Stimulated activated CD4-positive, alpha-beta T cell treated with anti-CD3 and anti-CD28 coated beads, Interleukin-4, amount 100 ng/mL, for 4 hours (primary cell): ENCODE measurements around the gene IMP4.
"Not testable (repeated sequence)": the region's sequence is repeated elsewhere in the genome, so short reads cannot be mapped to it uniquely, and the experiment has no call there.

ENCODE experiments used
- DNase-seq, 2 experiments: peaks; one replicate each; pipeline ENCODE4 v3.0.0-alpha.2; 2020

IMP4 gene, protein sequence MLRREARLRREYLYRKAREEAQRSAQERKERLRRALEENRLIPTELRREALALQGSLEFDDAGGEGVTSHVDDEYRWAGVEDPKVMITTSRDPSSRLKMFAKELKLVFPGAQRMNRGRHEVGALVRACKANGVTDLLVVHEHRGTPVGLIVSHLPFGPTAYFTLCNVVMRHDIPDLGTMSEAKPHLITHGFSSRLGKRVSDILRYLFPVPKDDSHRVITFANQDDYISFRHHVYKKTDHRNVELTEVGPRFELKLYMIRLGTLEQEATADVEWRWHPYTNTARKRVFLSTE

GRCh38 chr2:130342533-130343275 is at the start of gene IMP4:
Gene IMP4, plus strand, starts transcription at chr2:130342897. Its CDS starts 36 bp downstream, at chr2:130342933.
- peak; percentile 84 to 96 for DNase-seq

DNA sequence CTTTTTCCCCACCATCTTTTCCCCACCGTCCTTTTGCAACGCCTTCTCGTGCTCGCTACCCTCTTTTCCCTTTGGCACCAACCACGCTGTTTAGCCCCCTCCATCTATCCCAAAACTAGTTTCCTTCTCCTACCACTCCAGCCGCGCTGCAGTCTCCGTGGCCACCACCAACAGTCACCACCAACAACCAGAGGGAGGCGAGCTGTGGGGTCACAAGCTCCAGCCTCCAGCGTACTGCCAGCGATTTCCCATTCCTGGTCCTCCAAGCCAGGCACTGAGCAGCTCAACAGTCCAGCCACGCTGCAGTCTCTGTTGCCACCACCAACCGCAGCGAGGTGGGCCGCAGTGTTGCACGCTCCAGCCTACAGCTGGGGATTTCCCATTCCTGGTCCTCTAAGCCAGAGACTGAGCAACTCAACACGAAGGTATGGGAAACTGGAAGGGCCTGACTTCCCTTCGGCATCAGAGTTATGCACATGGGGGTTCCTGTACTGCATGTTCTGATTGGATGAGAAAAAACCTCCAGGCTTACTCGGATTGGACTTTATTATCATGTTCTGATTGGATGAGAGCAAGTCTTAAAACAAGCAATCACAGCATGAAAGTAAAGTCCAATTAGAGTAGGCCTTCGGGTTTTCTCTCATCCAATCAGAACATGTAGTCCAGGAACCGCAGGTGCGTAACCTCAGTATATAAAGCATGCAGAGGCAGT is 42.3 kb upstream of the IMP4 start:
- DNase-seq: no peak

DNA sequence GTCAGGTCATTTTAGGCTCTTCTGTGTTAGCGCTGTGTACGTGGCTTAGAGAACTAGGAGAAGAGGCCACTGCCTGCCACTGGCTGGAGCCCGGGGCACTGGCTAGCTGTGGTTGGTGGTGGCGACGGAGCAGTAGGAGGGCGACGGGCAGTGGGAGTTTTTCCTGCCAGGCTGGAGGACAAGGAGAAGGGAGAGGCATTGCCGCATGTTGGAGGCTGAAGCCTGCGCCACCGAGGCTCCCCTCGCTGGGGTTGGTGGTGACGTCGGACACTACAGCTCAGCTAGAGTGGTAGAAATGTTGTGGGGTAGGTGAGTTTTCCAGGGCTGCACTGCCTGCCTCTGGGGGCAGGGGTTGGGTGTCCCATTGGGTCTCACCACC is 41.7 kb upstream of the IMP4 start:
- no peak for DNase-seq

DNA sequence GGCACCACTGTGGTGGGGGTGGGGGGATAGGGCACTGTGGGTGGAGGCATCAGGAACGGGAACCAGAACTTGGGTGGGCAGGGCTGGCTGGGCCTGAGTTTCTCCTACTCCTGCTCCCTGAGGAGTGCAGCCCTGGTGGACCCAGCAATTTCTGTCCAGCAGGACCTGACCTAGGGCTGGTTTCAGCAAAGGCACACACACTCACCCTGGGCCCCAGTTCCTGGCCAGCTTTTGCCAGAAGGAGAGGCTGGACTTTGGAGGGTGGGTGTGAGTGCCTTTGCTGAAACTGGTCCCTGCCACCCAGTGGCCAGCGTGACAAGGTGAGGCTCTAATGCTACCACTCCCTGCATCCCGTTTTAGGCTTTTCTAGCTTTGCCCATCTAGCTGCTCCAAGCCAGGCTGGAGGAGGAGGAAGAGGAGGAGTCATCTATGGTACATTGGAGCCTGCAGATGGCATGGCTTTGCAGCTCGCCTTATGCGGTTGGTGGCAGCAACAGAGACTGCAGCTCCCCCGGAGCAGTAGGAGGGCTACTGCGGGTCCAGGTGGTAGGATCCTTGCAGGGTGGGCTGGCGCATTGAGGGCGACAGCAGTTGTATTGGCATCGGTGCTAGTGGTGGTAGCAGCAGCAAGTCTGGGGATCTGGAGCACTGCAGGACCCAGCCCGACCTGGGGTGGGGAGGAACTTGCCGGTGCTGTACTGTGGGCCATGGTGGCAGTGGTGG is 40.4 kb upstream of the IMP4 start:
- no peak for DNase-seq

GRCh38 chr2:130303169-130303568 is 39.5 kb upstream of the IMP4 start:
- no peak for DNase-seq

DNA sequence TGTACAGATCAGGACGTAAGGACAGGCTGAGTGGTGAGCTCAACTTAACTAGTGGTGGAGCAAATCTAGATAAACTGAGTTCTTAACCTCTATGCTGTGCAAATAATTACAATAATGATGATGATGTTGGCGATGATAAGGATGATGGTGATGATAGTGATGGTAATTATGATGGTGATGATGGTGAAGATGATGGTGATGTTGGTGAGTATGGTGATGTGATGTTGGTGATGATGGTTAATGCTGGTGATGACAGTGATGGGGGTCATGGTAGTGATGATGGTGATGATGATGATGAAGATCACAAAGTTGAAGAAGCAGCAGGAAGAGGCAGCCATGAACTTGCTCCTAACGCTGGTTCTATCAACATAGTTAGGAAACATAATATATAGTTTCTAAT is 38.0 kb upstream of the IMP4 start:
- DNase-seq: no peak

DNA sequence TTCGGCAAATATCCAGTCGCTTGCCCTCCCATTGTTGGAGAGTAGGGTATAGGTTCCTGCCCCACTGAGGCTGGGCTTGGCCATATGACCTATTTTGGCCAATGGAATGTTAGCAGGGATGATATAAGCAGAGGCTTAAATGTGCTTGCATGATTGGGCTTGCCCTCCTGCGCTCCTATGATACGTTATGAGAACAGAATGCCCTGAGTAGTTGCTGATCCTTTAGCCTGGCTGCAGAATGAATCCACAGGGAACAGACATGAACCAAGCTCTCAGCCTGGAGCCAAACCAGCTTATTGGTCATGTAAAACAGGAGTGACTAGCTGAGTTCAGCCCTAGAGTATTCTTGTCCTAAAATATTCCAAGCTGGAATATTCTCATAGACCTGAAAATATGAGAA is 34.8 kb upstream of the IMP4 start:
- no peak for DNase-seq

DNA sequence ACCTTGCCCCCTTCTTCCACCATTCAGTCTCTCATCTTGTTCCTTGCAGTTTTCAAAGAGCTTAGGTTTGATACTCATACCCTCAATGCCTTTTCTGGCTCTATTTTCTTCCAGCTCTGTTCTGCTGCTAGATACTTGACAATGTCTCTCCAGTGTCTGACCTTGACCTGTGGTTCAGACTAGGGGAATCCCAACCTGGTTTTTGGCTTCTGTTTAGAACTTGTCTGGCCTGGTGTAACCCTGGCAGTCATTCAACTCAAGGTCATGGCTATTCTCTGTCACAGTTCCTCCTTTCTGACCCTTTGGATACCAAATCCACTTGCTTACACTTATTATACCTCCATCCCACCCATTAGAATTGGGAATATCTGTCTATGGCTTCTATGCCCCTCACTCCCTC is 31.8 kb upstream of the IMP4 start:
- no peak for DNase-seq

GRCh38 chr2:130313812-130314334 is 28.8 kb upstream of the IMP4 start:
- no peak for DNase-seq

DNA sequence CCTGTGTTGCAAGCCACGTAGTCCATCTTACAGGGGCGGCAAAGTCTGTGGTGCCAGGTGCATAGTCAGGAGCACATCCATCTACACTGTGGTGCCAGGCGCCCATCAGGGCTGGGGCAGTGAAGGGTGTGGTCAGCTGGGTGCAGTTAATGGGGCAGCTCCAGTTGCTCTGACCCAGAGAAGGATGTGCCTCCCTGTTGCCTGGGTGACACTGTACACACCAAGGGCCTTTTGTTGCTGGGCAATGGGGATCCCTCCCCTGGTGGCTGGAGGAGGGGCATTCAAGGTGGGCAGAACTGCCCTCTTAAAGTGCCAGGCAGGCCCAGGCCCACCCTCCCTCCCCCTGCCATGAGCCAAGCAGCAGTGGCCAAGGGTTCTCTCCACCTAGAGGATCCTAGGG is 28.3 kb upstream of the IMP4 start:
- no peak for DNase-seq

DNA sequence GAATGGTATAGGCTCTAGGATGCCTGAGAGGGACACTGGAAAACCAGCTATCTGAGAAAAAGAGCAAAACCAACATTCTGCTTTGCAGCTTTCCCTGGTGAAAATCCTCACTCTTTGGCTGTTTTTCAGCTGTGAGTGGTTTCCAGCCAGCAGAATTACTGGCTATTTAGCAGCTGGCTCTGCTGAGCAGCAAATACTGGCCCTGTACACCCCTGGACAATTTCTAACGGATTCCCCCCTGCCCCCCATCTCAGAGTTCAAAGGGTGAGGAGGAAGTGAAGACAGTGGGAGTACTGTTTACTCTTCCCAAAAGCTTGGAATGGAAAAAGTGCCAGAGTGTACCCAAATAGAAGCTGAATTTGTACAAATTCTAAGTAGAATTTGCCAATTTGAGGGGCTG is 26.1 kb upstream of the IMP4 start:
- no peak for DNase-seq

DNA sequence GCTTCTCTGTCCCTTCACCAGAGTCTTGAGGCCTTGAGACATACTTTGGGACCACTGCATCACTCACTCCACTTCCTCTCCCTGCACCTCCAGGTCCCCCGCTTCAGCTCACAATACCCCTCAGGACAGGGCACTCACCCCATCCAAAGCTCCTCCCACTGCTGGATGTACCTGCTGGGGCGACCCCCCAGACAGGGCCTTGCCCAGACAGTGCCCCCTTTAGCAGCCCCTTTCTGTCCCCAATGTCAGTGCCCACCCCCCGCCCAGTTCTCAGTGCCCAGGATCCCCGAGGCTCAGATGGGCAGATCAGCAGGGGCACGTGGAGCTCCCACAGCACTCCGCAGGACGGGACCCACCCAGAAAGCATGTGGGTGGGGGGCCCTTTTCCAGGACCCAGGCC is 23.8 kb upstream of the IMP4 start:
- no peak for DNase-seq

DNA sequence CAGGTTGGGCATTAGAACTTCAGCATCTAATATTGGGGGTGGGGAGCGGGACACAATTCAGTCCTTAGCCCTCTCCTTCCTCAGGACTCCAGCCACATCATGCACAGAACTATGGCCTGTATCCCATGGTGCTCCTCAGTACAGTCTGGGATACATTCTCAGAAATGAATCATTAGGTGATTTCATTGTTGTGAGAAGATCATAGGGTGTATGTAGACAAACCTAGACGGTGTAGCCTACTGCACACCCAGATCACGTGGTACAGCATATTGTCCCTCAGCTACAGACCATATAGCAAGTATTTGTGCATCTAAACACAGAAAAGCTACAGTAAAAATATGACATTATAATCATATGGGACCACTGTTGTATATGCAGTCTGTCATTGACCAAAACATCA is 23.2 kb upstream of the IMP4 start:
- no peak for DNase-seq

GRCh38 chr2:130327703-130328527 is 14.8 kb upstream of the IMP4 start:
- no peak for DNase-seq

DNA sequence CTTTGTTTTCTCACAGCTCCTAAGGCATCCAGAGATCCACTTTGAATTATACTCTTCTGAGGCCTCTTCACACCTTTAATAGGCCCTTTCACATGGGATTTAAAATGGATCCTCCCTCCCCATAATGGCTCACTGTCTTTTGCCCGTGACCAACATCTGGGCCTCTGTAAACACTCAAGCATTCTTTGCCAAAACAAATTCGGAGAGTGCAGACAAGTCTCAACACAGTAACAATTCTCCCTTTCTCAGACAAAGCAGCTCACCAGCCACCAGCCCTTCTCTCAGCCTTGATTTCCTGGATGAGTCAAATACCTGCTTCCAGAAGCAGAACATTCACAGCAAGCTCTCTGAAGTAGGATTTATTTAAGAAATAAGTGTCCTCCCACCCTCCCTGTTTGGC is 14.0 kb upstream of the IMP4 start:
- DNase-seq: no peak

GRCh38 chr2:130332271-130333073 is 10.2 kb upstream of the IMP4 start:
- DNase-seq: peak; percentile 57 to 65

DNA sequence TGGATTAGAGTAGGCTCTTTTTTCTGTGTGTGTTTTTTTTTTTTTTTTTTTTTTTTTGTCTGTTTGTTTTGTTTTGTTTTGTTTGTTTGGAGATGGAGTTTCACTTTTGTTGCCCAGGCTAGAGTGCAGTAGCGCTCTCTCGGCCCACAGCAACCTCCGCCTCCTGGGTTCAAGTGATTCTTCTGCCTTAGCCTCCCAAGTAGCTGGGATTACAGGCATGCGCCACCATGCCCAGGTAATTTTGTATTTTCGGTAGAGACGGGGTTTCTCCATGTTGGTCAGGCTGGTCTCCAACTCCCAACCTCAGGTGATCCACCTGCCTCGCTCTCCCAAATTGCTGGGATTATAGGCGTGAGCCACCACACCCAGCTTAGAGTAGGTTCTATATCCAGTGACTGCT is 9.4 kb upstream of the IMP4 start:
- not testable (repeated sequence) for DNase-seq

DNA sequence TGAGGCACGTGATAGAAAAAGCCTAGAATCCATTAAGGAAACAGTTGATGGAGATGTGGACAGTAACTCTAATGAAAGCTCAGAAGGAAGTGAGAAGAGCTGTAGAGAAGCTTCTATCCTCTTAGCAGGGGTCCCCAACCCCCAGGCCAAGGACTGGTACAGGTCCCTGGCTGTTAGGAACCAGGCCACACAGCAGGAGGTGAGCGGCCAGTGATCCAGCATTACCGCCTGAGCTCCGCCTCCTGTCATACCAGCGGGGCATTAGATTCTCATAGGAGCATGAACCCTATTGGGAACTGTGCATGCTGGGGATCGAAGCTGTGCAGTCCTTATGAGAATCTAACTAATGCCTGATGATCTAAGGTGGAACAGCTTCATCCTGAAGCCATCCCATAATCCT is 8.7 kb upstream of the IMP4 start:
- DNase-seq: no peak

DNA sequence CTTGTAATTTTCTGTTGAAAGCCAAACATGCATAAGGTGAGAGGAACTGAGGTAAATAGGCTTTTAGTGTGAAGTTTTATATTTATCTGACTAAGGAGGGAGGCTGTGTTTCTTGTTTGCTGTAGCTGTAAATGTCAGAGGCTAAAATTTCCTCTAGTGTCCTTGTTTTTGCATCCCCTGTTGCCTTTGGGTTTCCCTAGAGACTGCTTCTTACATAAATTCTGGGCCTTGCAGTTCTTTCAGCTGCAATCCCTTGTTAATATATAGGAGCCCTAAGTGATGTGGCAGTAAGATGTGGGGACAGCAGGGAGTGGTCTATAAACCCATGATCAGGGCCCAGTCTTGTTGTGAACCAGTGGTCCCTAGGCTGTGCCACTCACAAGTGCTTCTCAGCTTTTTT is 7.5 kb upstream of the IMP4 start:
- no peak for DNase-seq

DNA sequence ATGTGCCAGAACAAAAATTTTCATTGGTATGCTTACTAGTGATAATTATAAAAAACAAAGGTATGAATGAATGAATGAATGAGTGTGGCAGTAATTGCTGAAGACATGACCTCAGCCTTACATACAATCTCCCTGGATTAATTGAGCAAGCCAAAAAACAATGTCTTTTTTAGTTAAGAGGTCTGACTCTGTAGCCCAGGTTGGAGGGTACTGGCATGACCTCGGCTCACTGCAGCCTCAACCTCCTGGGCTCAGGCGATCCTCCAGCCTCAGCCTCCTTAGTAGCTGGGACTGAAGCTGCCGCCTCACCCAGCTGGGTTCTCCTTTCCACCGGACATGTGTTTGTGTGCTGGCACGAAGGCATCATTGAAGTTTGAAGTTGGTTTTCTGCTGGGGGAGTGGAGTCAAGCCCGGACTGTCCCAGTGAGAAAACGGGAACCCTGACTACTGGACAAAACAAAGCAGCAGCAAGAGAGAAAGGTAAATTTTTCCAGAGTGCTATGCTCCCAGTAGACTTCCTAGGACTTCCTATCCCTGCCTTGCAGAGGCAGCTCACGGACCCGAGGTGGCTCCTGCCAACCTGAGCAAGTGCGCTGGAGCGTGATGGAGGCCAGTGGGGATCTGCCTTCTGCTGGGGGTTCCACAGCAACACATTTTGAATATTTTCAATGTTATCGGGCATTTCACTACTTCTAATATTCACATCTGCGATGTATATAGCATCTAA is 6.4 kb upstream of the IMP4 start:
- DNase-seq: no peak
